Activated CD4-positive, alpha-beta T cell treated with anti-CD3 and anti-CD28 coated beads, Interleukin-2, Interleukin-6, amounts not matched to agents 100 ng/mL and 50 ng/mL, durations not matched to agents 16 hours and 8 hours (primary cell): ENCODE data around the gene NGEF.
"Not testable (repeated sequence)": the region's sequence is repeated elsewhere in the genome, so short reads cannot be mapped to it uniquely, and the experiment has no call there.

ENCODE experiments used
- DNase-seq: peaks from one replicate; pipeline ENCODE4 v3.0.0-alpha.2; 2020

Gene NGEF

DNA sequence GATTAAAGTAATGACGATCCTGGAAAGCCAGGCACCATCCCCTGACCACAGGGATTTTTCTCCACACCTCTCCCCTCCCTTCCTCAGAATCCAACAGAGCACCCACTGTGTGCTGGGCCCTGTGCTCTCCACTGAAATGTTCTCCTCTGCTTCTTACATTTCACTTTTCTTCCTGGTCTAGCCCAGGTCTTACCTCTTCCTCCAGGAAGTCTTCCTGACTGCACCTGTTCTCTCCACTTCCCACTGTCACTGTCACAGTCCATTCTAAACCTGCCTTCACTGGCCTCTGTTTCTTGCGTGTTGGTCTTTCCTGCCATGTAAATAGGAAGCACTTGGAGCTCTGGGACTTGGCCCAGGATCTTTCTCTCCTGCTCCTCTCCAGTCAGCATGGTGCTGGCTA, 7.4 kb upstream of the NGEF start:
- no peak for DNase-seq

- not testable (repeated sequence) for DNase-seq
Measured at GRCh38 chr2:233019610-233020009, 6.6 kb upstream of the NGEF start.

- no peak for DNase-seq
Measured at GRCh38 chr2:233017947-233018346, 4.9 kb upstream of the NGEF start.

GRCh38 chr2:233015019-233015645, 2.1 kb upstream of the NGEF start:
- no peak for DNase-seq

- no peak for DNase-seq
Measured at GRCh38 chr2:233013650-233014049, 594 bp upstream of the NGEF start.

GRCh38 chr2:233012301-233012971, 620 bp downstream of the NGEF start:
- no peak for DNase-seq

DNA sequence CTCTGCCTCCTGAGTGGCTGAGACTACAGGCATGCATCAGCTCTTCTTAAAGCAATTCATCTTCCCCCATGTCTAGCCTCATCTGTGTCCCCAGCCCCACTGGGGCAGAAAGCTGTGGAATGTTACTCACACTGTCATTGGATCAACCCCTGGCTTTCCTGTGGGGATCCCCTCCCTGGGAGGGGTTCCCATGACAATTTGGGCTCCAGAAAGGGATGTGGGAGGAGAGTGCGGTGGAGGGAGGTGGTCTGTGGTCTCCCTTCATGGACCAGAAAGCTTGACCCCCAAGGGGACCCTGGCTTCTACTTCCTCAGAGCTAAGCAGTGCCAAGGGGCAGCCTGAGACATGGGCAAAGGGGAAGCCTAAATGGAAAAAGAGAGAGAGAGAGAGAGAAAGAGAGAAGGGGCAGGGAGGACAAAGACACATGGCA, 1.3 kb downstream of the NGEF start:
- no peak for DNase-seq

DNA sequence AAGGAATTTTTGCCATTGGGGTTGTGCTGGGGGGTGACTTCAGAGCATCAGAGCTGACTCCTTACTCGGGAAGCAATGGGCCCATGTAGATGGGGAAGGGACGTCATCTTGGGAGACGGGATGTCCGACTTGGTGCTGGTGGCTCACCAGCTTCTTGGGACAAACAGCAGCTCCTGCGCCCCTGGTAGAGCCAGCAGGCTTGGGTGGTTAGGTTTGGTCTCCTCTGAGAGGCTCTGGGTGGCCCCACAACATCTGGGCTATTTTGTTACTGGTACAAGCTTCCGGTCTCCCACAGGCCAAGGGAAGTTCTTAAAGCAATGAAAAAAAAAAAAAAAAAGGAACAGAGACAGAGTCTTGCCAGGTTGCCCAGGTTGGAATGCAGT, 1.8 kb downstream of the NGEF start:
- DNase-seq = no peak

DNA sequence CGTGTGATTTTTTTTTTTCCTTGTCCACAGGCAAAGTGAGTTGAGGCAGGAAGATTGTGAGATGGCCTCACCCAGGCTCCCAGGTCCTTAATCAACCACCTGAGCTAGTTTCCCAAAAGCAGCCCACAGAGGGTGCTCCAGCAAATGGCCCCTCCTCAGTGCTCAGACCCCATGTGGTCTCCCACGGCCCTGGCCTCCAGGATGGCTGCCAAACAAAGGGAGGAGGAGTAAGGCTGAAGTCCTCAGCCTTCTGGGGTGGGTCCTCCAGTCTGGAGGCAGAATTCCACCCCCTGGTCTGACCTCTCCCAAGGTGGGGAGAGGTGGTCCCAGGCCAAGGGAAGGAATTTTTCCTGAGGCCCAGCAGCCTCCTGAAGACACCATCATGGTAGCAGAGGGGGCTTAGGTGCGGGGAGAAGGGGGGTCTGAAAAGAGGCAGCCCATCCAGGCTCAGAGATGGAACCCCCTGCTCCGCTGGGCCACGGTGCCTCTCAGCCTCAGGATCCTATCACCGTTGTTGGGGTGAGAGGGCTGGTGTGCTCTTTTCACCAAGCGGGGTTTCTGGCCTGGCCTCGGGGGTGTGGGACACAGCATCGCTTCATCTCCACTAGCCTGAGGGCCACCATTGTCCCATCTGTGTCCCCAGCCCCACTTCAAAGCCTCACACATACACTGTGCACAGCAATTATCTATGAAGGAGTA, 2.3 kb downstream of the NGEF start:
- DNase-seq = no peak

- DNase-seq = no peak
Measured at GRCh38 chr2:233009661-233010060, 3.4 kb downstream of the NGEF start.

DNA sequence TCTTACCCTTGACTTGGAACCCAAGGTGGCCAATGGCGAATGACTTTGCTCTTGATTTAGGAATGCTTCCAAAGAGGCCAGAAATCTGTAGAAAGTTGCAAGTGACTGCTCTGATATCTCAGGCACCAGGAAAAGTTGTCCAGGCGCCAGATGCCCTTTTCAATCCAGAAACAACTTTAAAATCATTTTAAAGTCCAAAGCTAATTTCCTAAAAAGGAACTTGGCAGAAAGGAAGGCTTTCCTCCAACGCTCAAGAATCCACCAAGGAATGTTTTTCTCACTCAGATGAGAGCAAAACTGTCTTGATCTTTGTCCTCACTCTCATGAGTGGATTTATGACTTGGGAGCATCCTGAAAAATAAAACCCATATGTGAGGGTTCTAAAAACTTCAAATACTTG, 5.3 kb downstream of the NGEF start:
- DNase-seq = no peak

- DNase-seq = no peak
Measured at GRCh38 chr2:233007270-233007669, 5.8 kb downstream of the NGEF start.

DNA sequence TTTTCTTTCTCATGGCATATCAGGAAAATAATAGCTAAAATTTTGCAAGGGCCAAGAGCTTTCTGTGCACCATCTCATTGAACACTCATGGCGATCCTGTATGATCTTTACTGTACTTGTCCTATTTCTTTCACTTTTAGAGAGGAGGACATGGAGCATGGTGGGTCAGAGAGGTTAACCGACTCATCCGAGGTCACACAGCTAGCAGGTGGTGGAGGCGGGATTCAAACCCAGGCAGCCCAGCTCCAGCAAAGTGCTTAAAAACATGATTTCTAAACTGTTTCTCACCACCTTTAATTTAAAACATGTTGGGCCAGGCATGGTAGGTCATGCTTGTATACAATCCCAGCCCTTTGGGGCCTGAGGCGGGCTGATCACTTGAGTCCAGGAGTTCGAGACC, 6.4 kb downstream of the NGEF start:
- DNase-seq = no peak

DNA sequence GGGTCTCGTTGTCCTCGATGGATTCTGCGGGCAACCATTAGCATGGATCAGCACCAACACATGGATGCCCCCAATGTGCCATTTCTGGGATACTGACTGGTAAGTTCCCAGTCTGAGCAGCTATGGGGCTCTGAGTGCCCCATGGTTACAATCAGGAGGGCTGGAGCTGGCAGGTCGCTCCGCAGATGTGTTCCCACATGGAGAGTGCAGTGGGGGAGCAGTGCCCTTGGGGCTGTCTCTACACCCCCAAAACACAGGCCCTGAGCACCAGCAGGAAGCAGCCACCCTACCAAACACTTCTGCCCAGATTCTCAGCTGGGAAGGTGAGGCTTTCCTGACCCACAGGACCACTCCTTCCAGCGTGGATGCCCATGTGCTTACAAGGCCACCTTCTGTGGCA, 8.0 kb downstream of the NGEF start:
- no peak for DNase-seq

GRCh38 chr2:233003658-233004555, 9.1 kb downstream of the NGEF start:
- no peak for DNase-seq

GRCh38 chr2:233002829-233003657, 10.0 kb downstream of the NGEF start:
- no peak for DNase-seq

- no peak for DNase-seq
Measured at GRCh38 chr2:233000886-233001750, 11.9 kb downstream of the NGEF start.

- DNase-seq = no peak
Measured at GRCh38 chr2:232999354-232999753, 13.7 kb downstream of the NGEF start.

- DNase-seq = no peak
Measured at GRCh38 chr2:232998666-232998985, 14.4 kb downstream of the NGEF start.

- no peak for DNase-seq
Measured at GRCh38 chr2:232997749-232998665, 15.0 kb downstream of the NGEF start.
